Measurements from ENCODE around the gene TRIM39. TPM values are rescaled to one million over a fixed set of nuclear protein-coding genes. Genes with fewer than 3 reads are reported as not detected.

Gene TRIM39
- total and polyA plus RNA-seq, 8 donors: 6.5 to 28.1 (median 10.1) TPM

DNA sequence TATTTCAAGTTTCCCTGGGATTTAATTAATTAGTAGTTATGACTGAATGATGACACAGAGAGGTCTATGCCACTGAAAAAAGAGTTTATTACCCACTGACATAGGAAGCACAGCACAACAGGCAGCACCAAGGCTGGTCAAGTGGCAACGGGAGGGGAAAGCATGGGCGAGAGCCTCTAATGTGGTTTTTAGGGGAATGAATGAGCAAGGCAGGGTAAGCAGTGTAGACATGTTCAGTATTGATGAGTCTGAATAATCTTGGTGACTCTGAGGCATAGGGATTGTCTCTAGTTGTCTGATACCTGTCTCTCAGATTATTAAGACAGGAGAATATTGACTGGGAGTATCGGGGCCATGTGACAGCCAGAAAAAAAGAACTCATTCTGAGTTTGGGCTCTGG, 64.5 kb downstream of the TRIM39 start:
- peaks cover 0 to 71% (median 14%) of the 10 kb centered on the region in 3 donors for H3K27me3 ChIP-seq
- DNase-seq: no peak
- H3K4me3 ChIP-seq: no peak overlapping the region
- no peaks in the 10 kb centered on the region for H3K36me3 ChIP-seq
- TF ChIP-seq POLR2AphosphoS5 (IDR thresholded peaks at IDR 0.05) (no peak), CTCF (IDR thresholded peaks at IDR 0.05) (no peak), EP300 (IDR thresholded peaks at IDR 0.05) (no peak), POLR2A (IDR thresholded peaks at IDR 0.05) (no peak)
- intact Hi-C loops (cut with DNase I; ENCODE audit: low total_unique reads): loop anchor here (10.0 kb wide), 1 partner anchor 156 kb away; no protein-coding TSS in a partner anchor
- no peaks in the 10 kb centered on the region for H3K9me3 ChIP-seq
- H3K27ac ChIP-seq: no peak overlapping the region
- WGBS, 5 donors: 53 to 68% (median 57%) methylated on average over 3 of the region's 3 CpGs
- H3K4me1 ChIP-seq: no peaks in the 10 kb centered on the region

Small RNA genes lying within 50 kb of the gene (small RNA-seq; reads per million reads assigned to genes)
- 0 reads per million in 4 donors for gene HLA-N

Other genes with a start within 250 kb of the TRIM39 start
- gene TRIM31, start 213.8 kb upstream of the TRIM39 start, total RNA-seq: 10 to 100 TPM in 2 of 5 donors, 1 to 10 TPM in 1, not detected in 2; 4.6 to 12.3 (median 11.0) TPM
- 10 to 100 TPM in 1 of 3 donors, 1 to 10 TPM in 2; 1.2 to 52.2 (median 4.3) TPM for gene TRIM31, start 213.8 kb upstream of the TRIM39 start, polyA plus RNA-seq
- not detected for gene TRIM40, start 190.8 kb upstream of the TRIM39 start, total RNA-seq
- gene TRIM40, start 190.8 kb upstream of the TRIM39 start, polyA plus RNA-seq: not detected
- gene TRIM10, start 165.7 kb upstream of the TRIM39 start, total RNA-seq: 1 to 10 TPM in 1 of 5 donors, under 1 TPM in 2, not detected in 2; 0.37 to 2.3 (median 0.58) TPM
- not detected for gene TRIM10, start 165.7 kb upstream of the TRIM39 start, polyA plus RNA-seq
- 10 to 100 TPM in 1 of 5 donors, not detected in 4; 24.6 TPM for gene TRIM15, start 163.4 kb upstream of the TRIM39 start, total RNA-seq
- under 1 TPM in 1 of 3 donors, not detected in 2; 0.13 TPM for gene TRIM15, start 163.4 kb upstream of the TRIM39 start, polyA plus RNA-seq
- gene TRIM26, start 113.5 kb upstream of the TRIM39 start, total RNA-seq: 10 to 100 TPM; 28.3 to 53.9 (median 38.8) TPM
- gene TRIM26, start 113.5 kb upstream of the TRIM39 start, polyA plus RNA-seq: 10 to 100 TPM; 25.1 to 30.5 (median 30.2) TPM
- gene RPP21, start 18.2 kb downstream of the TRIM39 start, total RNA-seq: 100 to 1,000 TPM in 2 of 5 donors, 10 to 100 TPM in 1, 1 to 10 TPM in 1, not detected in 1; 4.5 to 157 (median 60.3) TPM
- gene RPP21, start 18.2 kb downstream of the TRIM39 start, polyA plus RNA-seq: 100 to 1,000 TPM; 119 to 167 (median 145) TPM
- 100 to 1,000 TPM; 182 to 566 (median 272) TPM for gene HLA-E, start 162.6 kb downstream of the TRIM39 start, total RNA-seq
- 100 to 1,000 TPM; 120 to 300 (median 121) TPM for gene HLA-E, start 162.6 kb downstream of the TRIM39 start, polyA plus RNA-seq
- 10 to 100 TPM; 12.7 to 39.7 (median 19.2) TPM for gene GNL1, start 229.6 kb downstream of the TRIM39 start, total RNA-seq
- 10 to 100 TPM; 42.6 to 53.3 (median 48.9) TPM for gene GNL1, start 229.6 kb downstream of the TRIM39 start, polyA plus RNA-seq
- 10 to 100 TPM in 2 of 5 donors, under 1 TPM in 1, not detected in 2; 0.89 to 10.7 (median 10.5) TPM for gene PRR3, start 230.4 kb downstream of the TRIM39 start, total RNA-seq
- gene PRR3, start 230.4 kb downstream of the TRIM39 start, polyA plus RNA-seq: 1 to 10 TPM; 4.1 to 7.1 (median 5.5) TPM
- 10 to 100 TPM in 4 of 5 donors, 1 to 10 TPM in 1; 7.6 to 32.6 (median 28.3) TPM for gene ABCF1, start 244.5 kb downstream of the TRIM39 start, total RNA-seq
- 10 to 100 TPM; 17.1 to 28.0 (median 26.8) TPM for gene ABCF1, start 244.5 kb downstream of the TRIM39 start, polyA plus RNA-seq